ENCODE measurements around the gene FER1L5. TPM values are rescaled to one million over a fixed set of nuclear protein-coding genes. Genes with fewer than 3 reads are reported as not detected.
"Not testable (repeated sequence)": the region's sequence is repeated elsewhere in the genome, so short reads cannot be mapped to it uniquely, and the experiment has no call there.

The FER1L5 gene
- total RNA-seq, 2 experiments from 2014 or later = not detected

GRCh38 chr2:96638144-96639121 is 4.1 kb upstream of the FER1L5 start, which contains the start of gene KANSL3:
TSS of gene KANSL3 (minus strand) at chr2:96638312. CDS start at chr2:96637135, 1,177 bp downstream.
- no peaks in the 10 kb centered on the region for H3K9me3 Mint-ChIP-seq
- POLR2A ChIA-PET = interaction anchor here (0.6 to 4.0 kb wide), 19 partner anchors 12 to 430 kb away, joined by 3 to 58 read pairs (median 5); partner anchors contain the start of genes ANKRD39, ARID5A, CNNM4 and LMAN2L
- peaks cover 8% of the 10 kb centered on the region for H3K27me3 Mint-ChIP-seq
- H3K36me3 Mint-ChIP-seq (ENCODE audit: low read depth) = peaks cover 34% of the 10 kb centered on the region
- peak; percentile 92 for DNase-seq
- H3K4me1 Mint-ChIP-seq = peaks cover 43% of the 10 kb centered on the region
- H3K4me3 Mint-ChIP-seq = peak within 1 kb of the TSS; percentile 96
- CTCF ChIA-PET = interaction anchor here (0.9 to 1.9 kb wide), 4 partner anchors 21 to 219 kb away, joined by 3 to 6 read pairs (median 4); partner anchors contain the start of gene ANKRD39
- H3K27ac Mint-ChIP-seq = peak within 1 kb of the TSS; percentile 92

DNA sequence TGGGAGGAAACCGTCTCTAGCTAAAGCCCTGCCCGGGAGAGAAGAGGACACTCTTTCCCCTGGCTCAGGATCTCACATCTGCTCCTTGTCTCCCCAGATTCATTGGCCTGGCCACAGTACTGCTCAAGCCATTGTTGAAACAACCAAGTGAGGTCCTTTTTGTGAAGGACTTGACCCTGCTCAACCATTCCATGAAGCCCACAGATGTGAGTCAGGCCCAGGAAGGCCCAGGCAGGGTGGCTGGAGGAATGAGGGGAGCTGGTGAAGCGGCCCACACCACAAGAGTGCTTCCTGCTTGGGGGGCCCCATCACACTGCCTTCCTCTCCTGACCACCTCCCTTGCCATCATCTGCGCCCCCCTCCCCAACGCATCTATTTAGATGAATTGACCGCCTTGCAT is 5.1 kb downstream of the FER1L5 start:
- H3K27me3 Mint-ChIP-seq = no peaks in the 10 kb centered on the region
- no peak overlapping the region for H3K4me3 Mint-ChIP-seq
- no peaks in the 10 kb centered on the region for H3K9me3 Mint-ChIP-seq
- DNase-seq = no peak
- POLR2A ChIA-PET = no interaction called here
- CTCF ChIA-PET = no interaction called here
- H3K27ac Mint-ChIP-seq = no peak overlapping the region
- no peaks in the 10 kb centered on the region for H3K4me1 Mint-ChIP-seq
- no peaks in the 10 kb centered on the region for H3K36me3 Mint-ChIP-seq (ENCODE audit: low read depth)

- ChIA-PET CTCF (no interaction called here), POLR2A (no interaction called here)
- Mint-ChIP-seq H3K4me3 (no peak overlapping the region), H3K27me3 (no peaks in the 10 kb centered on the region), H3K27ac (no peak overlapping the region), H3K9me3 (no peaks in the 10 kb centered on the region), H3K36me3 (ENCODE audit: low read depth) (no peaks in the 10 kb centered on the region), H3K4me1 (no peaks in the 10 kb centered on the region)
- no peak for DNase-seq
These were observed 5.9 kb downstream of the FER1L5 start for GRCh38 chr2:96648306-96648930.

- no peak for DNase-seq
- H3K27me3 Mint-ChIP-seq = peaks cover 2% of the 10 kb centered on the region
- POLR2A ChIA-PET = no interaction called here
- CTCF ChIA-PET = interaction anchor here (0.6 kb wide), 1 partner anchor 25 kb away, joined by 3 read pairs; no protein-coding TSS in a partner anchor
- H3K4me3 Mint-ChIP-seq = no peak overlapping the region
- H3K4me1 Mint-ChIP-seq = no peaks in the 10 kb centered on the region
- H3K9me3 Mint-ChIP-seq = no peaks in the 10 kb centered on the region
- no peaks in the 10 kb centered on the region for H3K36me3 Mint-ChIP-seq (ENCODE audit: low read depth)
- H3K27ac Mint-ChIP-seq = no peak overlapping the region
These were observed 6.8 kb downstream of the FER1L5 start for GRCh38 chr2:96649342-96649741.

DNA sequence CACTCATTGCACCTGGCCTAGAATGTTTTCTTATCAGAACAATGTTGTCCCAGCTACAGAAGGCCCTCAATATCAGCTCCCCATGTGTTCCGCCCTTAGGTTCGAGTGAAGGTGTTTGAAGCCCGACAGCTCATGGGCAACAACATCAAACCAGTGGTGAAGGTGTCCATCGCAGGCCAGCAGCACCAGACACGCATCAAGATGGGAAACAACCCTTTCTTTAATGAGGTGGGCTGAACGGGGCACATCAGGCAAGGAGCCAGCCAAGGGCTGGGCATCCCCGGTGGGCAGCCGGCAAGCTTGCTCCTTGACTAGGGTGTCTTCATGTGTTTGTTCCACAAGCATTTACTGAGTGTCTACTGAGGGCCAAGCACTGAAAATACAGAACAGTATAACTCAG is 9.2 kb downstream of the FER1L5 start:
- ChIA-PET CTCF (interaction anchor here (1.5 kb wide), 1 partner anchor 9 kb away, joined by 4 read pairs; no protein-coding TSS in a partner anchor), POLR2A (no interaction called here)
- H3K27me3 Mint-ChIP-seq = peaks cover 5% of the 10 kb centered on the region
- no peak for DNase-seq
- H3K9me3 Mint-ChIP-seq = no peaks in the 10 kb centered on the region
- no peak overlapping the region for H3K27ac Mint-ChIP-seq
- no peaks in the 10 kb centered on the region for H3K36me3 Mint-ChIP-seq (ENCODE audit: low read depth)
- no peak overlapping the region for H3K4me3 Mint-ChIP-seq
- H3K4me1 Mint-ChIP-seq = no peaks in the 10 kb centered on the region

DNA sequence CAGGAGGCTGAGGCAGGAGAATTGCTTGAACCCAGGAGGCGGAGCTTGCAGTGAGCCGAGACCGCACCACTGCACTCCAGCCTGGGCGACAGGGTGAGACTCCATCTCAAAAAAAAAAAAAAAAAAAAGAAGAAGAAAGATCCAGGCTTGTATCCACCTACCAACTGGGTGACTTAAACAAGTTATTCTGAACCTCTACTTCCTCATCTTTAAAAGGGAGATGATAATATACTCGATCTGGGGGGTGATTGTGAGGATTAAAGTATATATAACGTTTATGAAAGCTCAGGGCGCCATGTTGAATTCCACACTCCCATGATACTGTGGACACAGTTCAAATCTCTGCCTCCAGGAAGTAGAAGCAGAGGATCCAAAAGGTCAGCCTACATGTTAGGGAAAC is 12.2 kb downstream of the FER1L5 start:
- CTCF ChIA-PET; H3K36me3 Mint-ChIP-seq (ENCODE audit: low read depth): not testable (repeated sequence)

GRCh38 chr2:96655526-96655925 is 13.0 kb downstream of the FER1L5 start:
- Mint-ChIP-seq H3K4me3 (no peak overlapping the region), H3K4me1 (no peaks in the 10 kb centered on the region), H3K9me3 (no peaks in the 10 kb centered on the region), H3K36me3 (ENCODE audit: low read depth) (no peaks in the 10 kb centered on the region), H3K27ac (no peak overlapping the region), H3K27me3 (peaks cover 8% of the 10 kb centered on the region)
- ChIA-PET CTCF (no interaction called here), POLR2A (no interaction called here)
- DNase-seq = no peak

More for the DNA sequence above, 12.2 kb downstream of the FER1L5 start:
- H3K4me1 Mint-ChIP-seq, H3K27me3 Mint-ChIP-seq, H3K4me3 Mint-ChIP-seq, H3K27ac Mint-ChIP-seq, DNase-seq, H3K9me3 Mint-ChIP-seq, POLR2A ChIA-PET: not testable (repeated sequence)

DNA sequence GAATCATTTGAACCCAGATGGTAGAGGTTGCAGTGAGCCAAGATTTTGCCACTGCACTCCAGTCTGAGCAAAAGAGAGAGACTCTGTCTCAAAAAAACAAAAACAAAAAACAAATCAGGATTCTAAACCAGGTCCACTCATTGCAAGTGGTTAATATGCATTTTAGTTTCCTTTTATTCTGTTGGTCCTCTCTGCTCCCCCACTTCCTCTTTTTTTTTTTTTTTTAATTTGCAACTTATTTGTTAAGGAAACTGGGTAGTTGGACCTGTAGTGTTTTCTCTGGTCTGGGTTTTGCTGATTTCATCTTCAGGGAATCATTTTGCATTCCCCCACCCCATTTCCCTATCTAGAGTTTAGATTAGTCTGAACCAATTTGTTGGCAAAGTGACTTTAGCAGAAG is 14.0 kb downstream of the FER1L5 start:
- no peak overlapping the region for H3K4me3 Mint-ChIP-seq
- H3K36me3 Mint-ChIP-seq (ENCODE audit: low read depth) = no peaks in the 10 kb centered on the region
- H3K27me3 Mint-ChIP-seq = peaks cover 8% of the 10 kb centered on the region
- DNase-seq = no peak
- H3K4me1 Mint-ChIP-seq = no peaks in the 10 kb centered on the region
- H3K27ac Mint-ChIP-seq = no peak overlapping the region
- POLR2A ChIA-PET = no interaction called here
- CTCF ChIA-PET = no interaction called here
- no peaks in the 10 kb centered on the region for H3K9me3 Mint-ChIP-seq

DNA sequence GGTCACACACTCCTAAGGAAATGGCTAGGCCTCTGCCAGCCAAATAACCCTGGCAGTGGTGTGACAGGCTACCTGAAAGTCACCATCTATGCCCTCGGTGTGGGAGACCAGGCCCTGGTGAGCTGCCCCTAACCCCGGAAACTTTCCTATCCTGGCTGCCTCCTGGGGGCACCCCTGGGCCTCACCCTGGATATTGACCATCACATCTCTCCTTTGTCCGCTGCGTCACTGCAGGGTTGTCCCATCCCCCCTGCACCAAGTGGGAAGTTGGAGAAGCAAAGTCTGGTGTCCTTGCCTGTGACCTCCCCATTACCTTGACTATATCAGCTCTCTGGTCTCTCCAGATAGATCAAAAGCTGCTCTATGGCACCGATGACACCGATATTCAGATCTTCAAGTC is 18.8 kb downstream of the FER1L5 start:
- Mint-ChIP-seq H3K36me3 (ENCODE audit: low read depth) (no peaks in the 10 kb centered on the region), H3K4me1 (no peaks in the 10 kb centered on the region), H3K4me3 (no peak overlapping the region), H3K9me3 (no peaks in the 10 kb centered on the region), H3K27me3 (peaks cover 8% of the 10 kb centered on the region), H3K27ac (no peak overlapping the region)
- ChIA-PET POLR2A (no interaction called here), CTCF (interaction anchor here (0.5 kb wide), 1 partner anchor 60 kb away, joined by 4 read pairs; no protein-coding TSS in a partner anchor)
- no peak for DNase-seq

DNA sequence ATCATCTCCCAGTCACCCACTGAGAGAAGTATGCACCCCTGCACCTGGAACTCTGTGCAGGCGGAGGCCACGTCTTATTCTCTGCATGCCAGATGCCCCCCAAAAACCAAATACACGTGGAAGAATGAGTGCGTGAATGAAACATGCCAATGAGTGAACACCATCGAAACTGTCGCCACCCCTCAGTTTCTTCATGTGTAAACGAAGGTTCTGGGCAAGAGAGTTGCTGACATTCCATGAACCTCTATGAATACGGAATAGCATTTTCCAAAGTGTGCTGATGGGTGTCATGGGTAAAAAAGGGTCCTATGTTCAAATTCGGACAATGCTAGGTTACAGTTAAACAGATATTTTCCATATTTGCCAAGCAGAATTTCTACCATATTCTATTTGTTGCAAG is 19.8 kb downstream of the FER1L5 start:
- H3K36me3 Mint-ChIP-seq (ENCODE audit: low read depth) = no peaks in the 10 kb centered on the region
- no peak overlapping the region for H3K27ac Mint-ChIP-seq
- H3K27me3 Mint-ChIP-seq = peaks cover 8% of the 10 kb centered on the region
- H3K9me3 Mint-ChIP-seq = no peaks in the 10 kb centered on the region
- H3K4me3 Mint-ChIP-seq = no peak overlapping the region
- DNase-seq = no peak
- H3K4me1 Mint-ChIP-seq = no peaks in the 10 kb centered on the region
- POLR2A ChIA-PET = no interaction called here
- CTCF ChIA-PET = no interaction called here

DNA sequence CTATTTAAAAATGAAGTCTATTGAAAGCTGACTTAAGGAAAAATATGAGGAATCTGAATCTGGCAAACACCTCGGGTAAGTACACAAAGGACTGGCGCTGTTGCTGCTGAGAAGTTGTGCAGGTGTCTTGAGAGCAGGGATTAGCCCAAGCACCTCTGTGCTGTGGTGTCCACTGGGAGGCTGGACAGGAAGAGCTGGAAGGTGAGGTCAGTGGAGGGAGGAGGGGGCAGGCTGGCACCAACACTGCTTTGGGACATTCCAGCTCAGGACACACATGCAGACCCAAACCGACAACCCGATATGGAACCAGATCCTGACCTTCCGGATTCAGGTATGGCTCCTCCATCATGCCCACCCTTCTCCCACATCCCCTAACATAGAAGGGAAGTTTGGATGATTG is 20.6 kb downstream of the FER1L5 start:
- CTCF ChIA-PET = no interaction called here

DNA sequence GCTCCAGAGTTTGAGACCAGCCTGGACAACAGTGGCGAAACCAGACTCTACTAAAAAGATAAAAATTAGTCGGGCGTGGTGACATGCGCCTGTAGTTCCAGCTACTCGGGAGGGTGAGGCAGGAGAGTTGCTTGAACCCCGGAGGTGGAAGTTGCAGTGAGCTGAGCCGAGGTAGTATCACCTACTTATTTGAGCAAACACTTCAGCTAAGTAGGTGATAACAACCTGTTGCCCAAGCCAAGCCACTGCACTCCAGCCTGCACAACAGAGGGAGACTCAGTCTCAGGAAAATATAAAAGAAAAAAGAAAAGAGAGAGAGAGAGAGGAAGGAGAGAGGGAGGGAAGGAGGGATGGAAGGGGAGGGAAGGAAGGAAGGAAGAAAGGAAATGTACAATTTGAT is 21.3 kb downstream of the FER1L5 start:
- Mint-ChIP-seq H3K9me3 (no peaks in the 10 kb centered on the region), H3K4me3 (no peak overlapping the region), H3K27ac (no peak overlapping the region), H3K4me1 (no peaks in the 10 kb centered on the region), H3K36me3 (ENCODE audit: low read depth) (no peaks in the 10 kb centered on the region), H3K27me3 (peaks cover 6% of the 10 kb centered on the region)
- no peak for DNase-seq
- POLR2A ChIA-PET = no interaction called here
- CTCF ChIA-PET = no interaction called here

More for the DNA sequence above, 20.6 kb downstream of the FER1L5 start:
- Mint-ChIP-seq H3K9me3 (no peaks in the 10 kb centered on the region), H3K4me1 (no peaks in the 10 kb centered on the region), H3K27ac (no peak overlapping the region), H3K27me3 (peaks cover 8% of the 10 kb centered on the region), H3K36me3 (ENCODE audit: low read depth) (no peaks in the 10 kb centered on the region), H3K4me3 (no peak overlapping the region)
- DNase-seq = no peak
- POLR2A ChIA-PET = no interaction called here

DNA sequence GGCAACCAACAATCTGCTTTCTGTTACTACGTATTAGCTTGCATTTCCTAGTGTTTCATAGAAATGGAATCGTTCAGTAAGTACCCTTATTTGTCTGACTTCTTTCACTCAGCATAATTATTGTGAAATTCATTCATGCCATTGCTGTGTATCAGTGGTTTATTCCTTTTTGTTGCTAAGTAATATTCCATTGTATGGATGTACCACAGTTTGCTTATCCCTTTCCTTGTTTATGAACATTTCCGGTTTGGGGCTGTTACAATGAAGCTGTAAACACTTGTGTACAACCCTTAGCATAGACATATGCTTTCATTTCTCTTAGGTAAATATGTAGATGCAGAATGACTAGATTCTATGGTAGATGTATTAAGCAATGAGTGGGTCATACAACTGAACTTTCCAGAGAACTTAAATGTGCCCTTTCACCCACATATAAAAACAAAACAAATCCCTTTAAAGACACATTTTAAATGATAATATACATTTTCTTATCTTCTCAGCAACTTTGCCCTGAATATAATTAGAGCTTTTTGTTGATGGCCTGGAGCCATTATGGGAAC is 21.9 kb downstream of the FER1L5 start:
- ChIA-PET POLR2A (no interaction called here), CTCF (no interaction called here)
- Mint-ChIP-seq H3K27ac (no peak overlapping the region), H3K9me3 (no peaks in the 10 kb centered on the region), H3K27me3 (peaks cover 6% of the 10 kb centered on the region), H3K4me3 (no peak overlapping the region), H3K4me1 (no peaks in the 10 kb centered on the region), H3K36me3 (ENCODE audit: low read depth) (no peaks in the 10 kb centered on the region)
- no peak for DNase-seq
